ENCODE results near the gene NNMT.

The NNMT gene

DNA sequence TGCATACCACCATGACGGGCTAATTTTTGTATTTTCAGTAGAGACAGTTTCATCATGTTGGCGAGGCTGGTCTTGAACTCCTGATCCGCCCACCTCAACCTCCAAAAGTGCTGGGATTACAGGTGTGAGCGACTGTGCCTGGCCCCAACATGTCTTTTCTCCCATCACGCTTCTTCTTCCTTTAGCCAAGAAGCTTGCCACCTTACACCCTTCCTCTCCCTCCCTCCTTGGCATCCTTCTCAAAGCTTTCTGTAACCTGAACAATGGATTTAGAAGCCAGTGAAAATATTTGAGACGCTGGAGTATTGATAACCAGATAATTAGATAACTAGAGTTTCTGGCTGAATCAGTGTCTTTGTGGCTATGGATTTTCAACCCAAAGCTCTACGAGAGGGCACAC is 11.3 kb upstream of the NNMT start:
- DNase-seq (ENCODE audit: low read depth in 2 of 2): no peak

GRCh38 chr11:114285599-114285998 is 10.6 kb upstream of the NNMT start:
- DNase-seq (ENCODE audit: low read depth in 2 of 2): no peak

DNA sequence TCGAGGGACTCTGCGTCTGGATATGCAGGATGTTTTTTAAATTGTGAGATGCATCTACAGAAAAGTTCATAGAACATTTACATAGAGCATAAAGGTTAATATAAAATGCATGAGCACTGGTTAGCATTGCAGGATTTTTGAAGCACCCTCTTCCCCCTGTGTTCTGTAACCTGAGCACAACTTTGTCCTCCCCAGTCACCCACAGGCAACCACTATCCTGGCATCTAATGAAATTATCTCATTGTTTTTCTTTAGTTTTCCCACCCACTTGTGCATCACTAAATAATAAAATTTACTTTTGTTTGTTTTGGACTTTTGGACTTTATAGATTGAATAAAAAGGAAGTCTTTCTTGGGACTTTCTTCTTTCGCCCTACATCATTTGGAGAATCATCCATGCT is 10.0 kb upstream of the NNMT start:
- no peak for DNase-seq (ENCODE audit: low read depth in 2 of 2)

GRCh38 chr11:114287154-114287553 is 9.0 kb upstream of the NNMT start:
- DNase-seq (ENCODE audit: low read depth in 2 of 2): no peak

DNA sequence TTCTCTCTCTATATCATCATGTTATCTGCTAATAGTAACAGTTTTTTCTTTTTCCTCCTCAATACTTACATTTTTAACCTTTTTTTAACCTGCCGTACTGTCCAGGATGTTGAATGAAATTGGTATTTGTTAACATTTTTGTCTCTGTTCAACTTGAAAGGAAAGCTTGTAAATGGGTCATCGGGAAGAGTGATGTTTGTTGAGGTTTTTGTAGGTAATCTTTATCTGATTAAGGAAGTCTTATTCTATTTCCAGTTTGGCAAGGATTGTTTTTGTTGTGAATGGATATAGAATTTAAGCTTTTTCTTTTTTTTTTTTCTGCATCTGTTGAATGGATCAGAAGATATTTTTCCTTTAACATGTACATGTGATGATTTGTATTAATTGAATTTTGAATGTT is 8.1 kb upstream of the NNMT start:
- no peak for DNase-seq (ENCODE audit: low read depth in 2 of 2)

- no peak for DNase-seq (ENCODE audit: low read depth in 2 of 2)
Observed at GRCh38 chr11:114289779-114290178, 6.4 kb upstream of the NNMT start.

DNA sequence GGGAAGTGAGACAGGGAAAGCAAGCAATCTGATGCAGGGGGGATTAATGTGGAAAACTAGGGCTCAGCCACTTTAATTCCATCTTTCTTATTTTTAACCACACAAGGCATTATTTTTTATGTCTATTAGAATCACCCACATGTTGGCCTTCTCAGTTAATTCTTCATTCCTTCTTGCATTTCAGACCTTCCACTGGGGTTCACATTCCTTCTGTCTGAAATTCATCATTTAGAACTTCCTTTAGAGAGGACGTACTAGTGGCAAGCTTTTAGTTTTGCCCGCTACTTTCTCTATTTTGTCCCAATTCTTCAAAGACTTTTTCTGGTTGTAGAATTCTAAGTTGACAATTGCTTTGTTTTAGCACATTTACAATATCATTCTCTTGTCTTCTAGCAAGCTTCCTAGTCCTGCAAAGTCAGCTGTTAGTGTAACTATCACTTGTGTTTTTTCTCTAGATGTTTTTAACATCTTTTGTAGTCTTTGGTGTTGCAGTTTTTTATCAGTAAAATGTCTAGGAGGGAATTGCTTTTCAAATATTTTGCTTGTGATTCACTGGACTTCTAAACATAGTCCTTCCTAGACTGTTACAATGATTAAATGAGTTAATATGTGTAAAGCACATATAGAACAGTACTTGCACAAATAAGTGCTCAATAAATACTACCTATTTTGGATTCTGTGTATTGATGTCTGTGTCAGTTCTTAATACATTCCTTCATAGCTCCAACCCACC is 5.5 kb upstream of the NNMT start:
- DNase-seq (ENCODE audit: low read depth in 2 of 2): no peak

DNA sequence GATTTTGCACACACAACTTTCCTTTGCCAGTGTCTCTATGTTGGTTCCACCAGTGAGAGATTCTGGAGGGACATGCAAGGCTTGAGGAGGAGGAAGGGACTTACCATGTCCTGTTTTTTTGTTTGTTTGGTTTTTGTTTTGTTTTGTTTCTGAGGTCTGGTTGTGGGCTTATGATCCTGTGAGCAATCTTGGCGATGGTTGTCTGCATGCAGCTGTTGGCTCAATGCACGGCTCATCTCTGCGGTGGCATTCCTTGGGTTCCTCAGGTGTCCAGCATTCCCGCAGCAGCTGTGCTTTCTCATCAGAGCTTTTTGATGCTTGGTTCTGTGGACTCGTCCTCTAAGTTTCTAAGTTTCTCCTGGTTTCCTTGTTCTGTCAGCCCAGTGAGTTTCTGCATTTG is 4.8 kb upstream of the NNMT start:
- no peak for DNase-seq (ENCODE audit: low read depth in 2 of 2)

- no peak for DNase-seq (ENCODE audit: low read depth in 2 of 2)
Observed at GRCh38 chr11:114291842-114292680, 4.1 kb upstream of the NNMT start.

GRCh38 chr11:114293201-114293711 is 2.9 kb upstream of the NNMT start:
- DNase-seq (ENCODE audit: low read depth in 2 of 2): no peak

- no peak for DNase-seq (ENCODE audit: low read depth in 2 of 2)
Observed at GRCh38 chr11:114296605-114297372, 590 bp downstream of the NNMT start.

GRCh38 chr11:114297806-114298709 is 1.9 kb downstream of the NNMT start:
- DNase-seq (ENCODE audit: low read depth in 2 of 2): no peak

DNA sequence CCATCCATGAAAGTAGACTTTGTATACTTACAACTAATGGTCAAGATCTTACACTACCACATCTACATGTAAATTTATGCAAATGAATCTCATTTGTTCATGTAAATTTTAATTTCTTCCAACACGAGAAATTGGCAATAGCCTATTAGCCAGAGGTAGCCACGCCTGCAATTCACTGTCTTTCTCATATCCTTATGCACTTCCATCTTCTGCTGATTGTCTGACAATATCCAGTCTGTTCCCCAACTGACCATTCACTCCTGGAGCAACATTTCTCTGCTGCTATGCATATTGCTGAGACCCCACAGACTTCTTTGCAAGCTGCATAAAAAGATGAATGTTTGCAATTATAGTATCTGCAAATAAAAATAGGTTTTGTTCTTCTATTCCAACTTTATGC is 2.5 kb downstream of the NNMT start:
- no peak for DNase-seq (ENCODE audit: low read depth in 2 of 2)

- no peak for DNase-seq (ENCODE audit: low read depth in 2 of 2)
Observed at GRCh38 chr11:114301088-114301487, 4.9 kb downstream of the NNMT start.

DNA sequence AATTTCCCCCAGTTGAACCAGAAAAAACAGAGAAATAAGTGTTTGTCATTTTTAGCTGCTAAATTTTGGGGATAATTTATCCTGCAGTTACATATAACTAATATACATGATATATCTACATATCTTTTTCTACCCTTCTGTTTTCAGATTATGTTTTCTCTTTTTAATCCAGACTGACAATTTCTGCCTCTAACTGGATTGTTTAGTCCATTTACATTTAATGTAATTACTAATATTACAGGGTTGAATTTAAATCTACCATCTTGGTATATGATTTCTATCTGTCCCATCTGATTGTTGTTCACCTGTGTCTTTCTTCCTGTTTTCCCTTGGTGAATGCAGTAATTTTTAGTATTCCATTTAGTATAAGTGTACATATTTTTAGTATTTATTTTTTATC is 5.7 kb downstream of the NNMT start:
- no peak for DNase-seq (ENCODE audit: low read depth in 2 of 2)

- DNase-seq (ENCODE audit: low read depth in 2 of 2): no peak
Observed at GRCh38 chr11:114302663-114303062, 6.5 kb downstream of the NNMT start.

- no peak for DNase-seq (ENCODE audit: low read depth in 2 of 2)
Observed at GRCh38 chr11:114304065-114304464, 7.9 kb downstream of the NNMT start.

DNA sequence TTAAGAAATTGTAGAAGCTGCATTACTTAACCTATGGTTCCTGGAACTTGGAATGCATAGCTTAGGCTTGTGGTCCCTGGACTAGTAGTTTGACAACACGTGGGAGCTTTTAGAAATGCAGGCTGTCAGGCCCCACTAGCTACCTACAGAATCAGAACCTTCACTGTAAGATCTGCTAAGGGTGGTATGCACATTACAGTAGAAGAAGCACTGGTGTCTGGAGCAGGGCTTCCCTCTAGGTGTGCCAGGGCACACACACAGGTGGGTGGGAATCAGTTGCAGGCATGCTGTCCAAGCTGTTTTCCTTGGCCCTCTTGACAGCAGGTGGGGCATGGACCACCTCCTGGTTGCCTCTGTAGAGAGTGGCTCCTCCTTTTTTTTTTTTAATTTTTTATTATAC is 8.8 kb downstream of the NNMT start:
- DNase-seq (ENCODE audit: low read depth in 2 of 2): no peak

DNA sequence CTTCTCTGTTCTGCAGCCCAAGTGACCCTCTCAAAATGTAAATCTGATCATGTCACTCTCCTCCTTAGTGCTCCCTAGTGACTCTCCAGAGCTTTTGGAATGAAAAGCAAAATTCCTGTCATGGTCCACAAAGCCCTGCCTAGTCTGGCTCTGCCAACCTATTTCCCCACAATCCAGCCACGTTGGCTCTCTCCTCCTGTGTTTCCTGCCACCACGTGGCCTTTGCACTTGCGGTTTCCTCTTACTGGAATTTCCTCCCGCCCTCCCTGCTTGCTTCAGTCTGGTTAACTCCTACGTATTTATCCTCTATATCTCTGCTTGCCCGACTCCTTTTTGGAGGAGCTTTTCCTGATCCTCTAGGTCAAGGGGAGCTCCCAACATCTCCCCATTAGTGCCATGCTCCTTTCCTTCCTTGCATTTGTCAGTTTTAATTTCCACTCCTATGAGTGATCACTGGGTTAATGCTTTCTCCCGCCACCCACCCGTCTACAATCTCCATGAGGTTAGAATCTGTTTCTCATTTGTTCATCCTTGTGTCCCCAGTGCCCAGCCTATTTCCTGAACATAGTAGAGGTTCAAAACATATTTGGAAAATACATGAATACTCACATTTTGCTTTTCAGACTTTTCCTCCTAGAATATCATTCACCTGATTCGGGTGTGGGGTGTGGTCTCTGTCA is 11.5 kb downstream of the NNMT start:
- no peak for DNase-seq (ENCODE audit: low read depth in 2 of 2)

DNA sequence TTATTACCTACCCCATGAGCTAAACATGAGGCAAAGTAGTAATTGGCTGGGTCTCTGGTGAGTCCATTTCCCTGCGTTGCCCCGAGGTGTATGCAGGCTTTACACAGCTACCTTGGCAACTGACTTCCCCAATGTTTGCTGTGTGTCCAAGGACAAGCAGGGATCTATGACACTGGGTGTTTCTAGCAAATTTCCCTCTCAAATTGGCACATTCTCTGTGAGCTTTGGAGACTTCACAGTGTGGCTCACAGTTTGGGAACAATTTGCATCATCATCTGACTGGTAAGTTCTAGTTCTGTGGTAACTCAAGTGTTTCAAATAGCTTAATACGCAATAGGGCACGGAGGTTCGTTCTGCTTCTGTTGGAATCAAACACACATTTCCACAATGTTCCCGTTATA is 12.5 kb downstream of the NNMT start:
- no peak for DNase-seq (ENCODE audit: low read depth in 2 of 2)

DNA sequence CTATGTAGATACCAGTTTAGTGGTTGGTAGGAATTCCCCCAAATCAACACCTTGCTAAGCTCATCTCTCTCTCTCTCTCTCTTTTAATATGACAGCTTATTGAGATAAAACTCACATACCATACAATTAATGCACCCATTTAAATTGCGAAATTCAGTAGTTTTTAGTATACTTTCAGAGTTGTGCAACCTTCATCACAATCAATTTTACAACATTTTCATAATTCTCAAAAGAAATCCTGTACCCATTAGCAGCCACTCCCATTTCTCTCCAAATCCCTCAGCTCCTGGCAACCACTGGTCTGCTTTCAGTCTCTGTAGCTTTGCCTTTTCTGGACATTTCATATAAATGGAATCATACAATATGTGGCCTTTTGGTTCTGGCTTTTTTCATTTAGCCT is 13.3 kb downstream of the NNMT start:
- no peak for DNase-seq (ENCODE audit: low read depth in 2 of 2)

Measured in stimulated activated CD4-positive, alpha-beta T cell treated with anti-CD3 and anti-CD28 coated beads, Interleukin-1b, Interleukin-23, amount 100 ng/mL, for 4 hours (primary cell).